ENCODE results near the gene KRTAP9-9.
"Not testable (repeated sequence)": the region's sequence is repeated elsewhere in the genome, so short reads cannot be mapped to it uniquely, and the experiment has no call there.

The KRTAP9-9 gene

DNA sequence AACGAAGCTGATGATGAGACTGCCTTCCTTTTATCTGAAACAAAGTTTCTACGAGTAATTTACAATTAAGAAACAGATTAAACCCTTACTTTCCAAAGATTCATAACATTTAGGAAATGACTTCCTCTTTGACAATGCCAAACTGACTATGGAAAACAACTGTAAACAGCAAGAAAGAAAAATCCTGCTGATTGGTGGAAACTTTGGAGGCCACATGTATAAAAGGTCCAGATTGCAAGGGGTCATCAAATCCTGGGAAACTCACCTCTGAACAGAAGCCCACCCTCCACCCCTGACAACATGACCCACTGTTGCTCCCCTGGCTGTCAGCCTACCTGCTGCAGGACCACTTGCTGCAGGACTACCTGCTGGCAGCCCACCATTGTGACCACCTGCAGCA, 9.9 kb downstream of the KRTAP9-9 start, which contains the start of gene KRTAP9-6:
Gene KRTAP9-6 (plus strand): TSS at position 301 of the 400 bp plus-strand sequence. CDS start 0 bp downstream, at position 301.
- no peak for DNase-seq (ENCODE audit: low read depth)

DNA sequence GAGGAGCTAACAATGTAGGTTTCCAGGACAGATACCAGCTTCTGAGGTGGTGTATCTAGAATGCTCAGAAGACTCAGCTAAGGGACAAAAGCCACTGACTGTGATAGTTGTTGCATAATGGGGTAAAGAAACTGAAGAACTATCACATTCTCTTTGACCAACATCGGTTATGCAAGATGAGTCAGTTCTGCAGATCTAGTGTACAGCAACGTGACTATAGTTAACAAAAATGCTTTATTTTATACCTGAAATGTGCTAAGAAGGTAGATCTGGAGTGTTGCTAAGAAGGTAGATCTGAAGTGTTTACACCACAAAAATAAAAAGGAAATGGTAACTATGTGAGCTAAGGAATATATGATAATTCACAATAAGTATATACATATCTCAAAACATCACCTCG, 12.5 kb downstream of the KRTAP9-9 start:
- DNase-seq (ENCODE audit: low read depth), result no peak

- DNase-seq (ENCODE audit: low read depth), result not testable (repeated sequence)
Observed at GRCh38 chr17:41271323-41271722, 16.1 kb downstream of the KRTAP9-9 start.

DNA sequence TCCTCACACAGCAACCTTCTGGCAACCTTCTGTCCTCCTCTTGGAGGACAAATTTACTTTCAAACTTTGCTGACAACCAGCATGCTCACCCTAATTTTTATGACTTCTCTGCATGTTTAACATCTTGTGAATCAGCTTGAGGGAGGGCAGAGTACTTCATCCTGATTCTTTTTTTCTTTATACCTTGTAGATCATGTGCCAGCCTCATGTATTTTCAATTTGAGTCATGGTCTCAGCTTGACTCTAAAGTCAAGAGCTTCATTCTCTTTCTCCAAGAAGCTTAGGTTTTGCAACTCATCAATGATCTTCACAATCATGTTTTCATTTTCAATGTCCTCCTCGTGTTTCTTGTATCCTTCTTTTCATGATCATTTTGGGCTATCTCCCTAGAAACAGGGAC, 16.7 kb downstream of the KRTAP9-9 start:
- DNase-seq (ENCODE audit: low read depth), result no peak

- DNase-seq (ENCODE audit: low read depth), result not testable (repeated sequence)
Observed at GRCh38 chr17:41275648-41276190, 20.5 kb downstream of the KRTAP9-9 start, which contains the start of gene KRTAP9-7. Gene KRTAP9-7 (plus strand): TSS chr17:41275698. CDS start chr17:41275698, 0 bp downstream.

DNA sequence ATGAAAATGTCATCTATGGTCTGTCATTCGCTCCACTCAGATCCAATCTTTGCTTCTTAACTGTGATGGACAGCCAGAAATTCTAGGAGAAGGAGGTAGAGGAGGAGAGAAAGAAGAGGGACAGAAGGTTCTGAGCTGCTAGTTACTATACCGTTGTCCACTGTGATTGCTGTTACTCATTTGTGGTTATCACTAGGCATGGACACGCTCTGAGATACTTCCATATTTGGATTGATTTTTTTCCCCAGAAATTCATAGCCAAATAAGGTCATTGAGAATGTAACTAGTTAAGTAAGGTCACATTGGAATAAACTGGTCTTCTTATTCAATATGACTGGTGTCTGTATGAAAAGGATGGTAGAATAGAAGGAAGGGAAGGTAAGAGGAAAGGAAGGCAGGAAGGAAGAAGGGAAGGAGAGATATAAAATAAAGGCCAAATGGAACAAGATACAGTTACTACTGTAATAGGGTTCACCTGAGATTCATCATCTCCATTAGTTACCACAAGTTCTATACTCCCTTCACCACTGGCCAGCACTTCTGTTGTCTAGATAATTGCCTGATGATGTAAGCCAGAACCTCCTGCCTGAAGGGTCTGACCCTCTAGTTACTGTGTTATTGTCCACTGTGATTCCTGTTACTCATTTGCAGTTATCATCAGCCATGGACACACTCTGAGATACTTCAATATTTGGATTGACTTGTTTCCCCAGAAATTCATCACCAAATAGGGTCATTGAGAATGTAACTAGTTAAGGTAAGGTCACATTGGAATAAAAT, 23.2 kb downstream of the KRTAP9-9 start:
- no peak for DNase-seq (ENCODE audit: low read depth)

GRCh38 chr17:41284043-41284442, 28.9 kb downstream of the KRTAP9-9 start:
- no peak for DNase-seq (ENCODE audit: low read depth)

GRCh38 chr17:41284546-41284945, 29.4 kb downstream of the KRTAP9-9 start:
- DNase-seq (ENCODE audit: low read depth), result no peak

- no peak for DNase-seq (ENCODE audit: low read depth)
Observed at GRCh38 chr17:41287050-41287449, 31.9 kb downstream of the KRTAP9-9 start.

- DNase-seq (ENCODE audit: low read depth), result no peak
Observed at GRCh38 chr17:41294016-41294415, 38.8 kb downstream of the KRTAP9-9 start.

DNA sequence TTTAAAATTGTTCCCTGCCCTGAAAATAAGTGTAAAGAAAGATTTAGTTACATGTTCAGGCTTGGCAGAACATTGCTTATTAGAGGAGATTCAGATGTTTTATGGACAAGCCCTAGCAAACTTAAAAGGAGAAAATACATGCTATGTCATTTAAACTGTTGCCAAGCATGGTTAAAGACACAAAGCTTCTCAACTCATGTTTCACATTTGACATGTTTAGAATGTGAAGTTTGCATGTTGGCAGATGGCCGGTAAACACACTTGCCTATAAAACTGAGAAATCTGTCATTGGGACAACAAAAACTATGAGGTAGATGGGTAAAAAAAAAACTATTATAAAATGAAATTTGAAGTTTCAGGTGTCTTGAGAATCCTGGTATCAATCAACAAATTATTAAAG, 41.7 kb downstream of the KRTAP9-9 start:
- DNase-seq (ENCODE audit: low read depth), result no peak

GRCh38 chr17:41298458-41299135, 43.4 kb downstream of the KRTAP9-9 start:
- DNase-seq (ENCODE audit: low read depth), result no peak

- DNase-seq (ENCODE audit: low read depth), result no peak
Observed at GRCh38 chr17:41301204-41301790, 46.1 kb downstream of the KRTAP9-9 start.

- DNase-seq (ENCODE audit: low read depth), result no peak
Observed at GRCh38 chr17:41301916-41302901, 47.0 kb downstream of the KRTAP9-9 start, which contains the start of gene KRTAP29-1. Gene KRTAP29-1 (minus strand): TSS chr17:41302851. CDS start chr17:41302851, 0 bp downstream.

- DNase-seq (ENCODE audit: low read depth), result no peak
Observed at GRCh38 chr17:41302981-41303380, 47.8 kb downstream of the KRTAP9-9 start.

- DNase-seq (ENCODE audit: low read depth), result no peak
Observed at GRCh38 chr17:41304091-41304490, 48.9 kb downstream of the KRTAP9-9 start.

All from stimulated activated CD8-positive, alpha-beta memory T cell treated with anti-CD3 and anti-CD28 coated beads, Interleukin-12 subunit alpha, Interleukin-12 subunit beta, amount 100 ng/mL, for 4 hours (primary cell).